ENCODE measurements around the gene SLC25A42.
"Not testable (repeated sequence)": the region's sequence is repeated elsewhere in the genome, so short reads cannot be mapped to it uniquely, and the experiment has no call there.

SLC25A42 gene

DNA sequence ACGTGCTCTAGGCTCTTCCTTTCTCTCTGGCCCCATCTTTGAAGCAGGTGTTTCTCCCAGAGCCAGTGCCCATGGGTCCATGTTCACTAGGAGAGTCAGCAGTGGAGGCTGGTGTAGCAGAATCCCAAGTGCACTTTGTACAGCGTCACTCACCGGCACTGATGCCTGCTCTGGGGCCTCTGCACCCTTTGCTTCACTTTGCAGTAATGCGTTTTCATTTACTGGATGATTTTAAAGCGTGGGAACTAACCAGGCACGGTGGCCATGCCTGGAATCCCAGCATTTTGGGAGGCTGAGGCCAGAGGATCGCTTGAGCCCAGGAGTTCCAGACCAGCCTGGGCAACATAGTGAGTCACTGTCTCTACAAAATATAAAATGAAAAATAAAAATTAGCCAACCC lies 30.7 kb downstream of the SLC25A42 start:
- DNase-seq (ENCODE audit: low read depth in 2 of 2) = no peak
- H3K4me3 ChIP-seq (replicated peaks in 1 of 2; ENCODE audit: low read depth in 2 of 2, low read length in 2 of 2) = no peak overlapping the region
- TF ChIP-seq, protein P1, sequence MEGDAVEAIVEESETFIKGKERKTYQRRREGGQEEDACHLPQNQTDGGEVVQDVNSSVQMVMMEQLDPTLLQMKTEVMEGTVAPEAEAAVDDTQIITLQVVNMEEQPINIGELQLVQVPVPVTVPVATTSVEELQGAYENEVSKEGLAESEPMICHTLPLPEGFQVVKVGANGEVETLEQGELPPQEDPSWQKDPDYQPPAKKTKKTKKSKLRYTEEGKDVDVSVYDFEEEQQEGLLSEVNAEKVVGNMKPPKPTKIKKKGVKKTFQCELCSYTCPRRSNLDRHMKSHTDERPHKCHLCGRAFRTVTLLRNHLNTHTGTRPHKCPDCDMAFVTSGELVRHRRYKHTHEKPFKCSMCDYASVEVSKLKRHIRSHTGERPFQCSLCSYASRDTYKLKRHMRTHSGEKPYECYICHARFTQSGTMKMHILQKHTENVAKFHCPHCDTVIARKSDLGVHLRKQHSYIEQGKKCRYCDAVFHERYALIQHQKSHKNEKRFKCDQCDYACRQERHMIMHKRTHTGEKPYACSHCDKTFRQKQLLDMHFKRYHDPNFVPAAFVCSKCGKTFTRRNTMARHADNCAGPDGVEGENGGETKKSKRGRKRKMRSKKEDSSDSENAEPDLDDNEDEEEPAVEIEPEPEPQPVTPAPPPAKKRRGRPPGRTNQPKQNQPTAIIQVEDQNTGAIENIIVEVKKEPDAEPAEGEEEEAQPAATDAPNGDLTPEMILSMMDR (IDR thresholded peaks at IDR 0.05; ENCODE audit: low read depth, low read length) = no peak

DNA sequence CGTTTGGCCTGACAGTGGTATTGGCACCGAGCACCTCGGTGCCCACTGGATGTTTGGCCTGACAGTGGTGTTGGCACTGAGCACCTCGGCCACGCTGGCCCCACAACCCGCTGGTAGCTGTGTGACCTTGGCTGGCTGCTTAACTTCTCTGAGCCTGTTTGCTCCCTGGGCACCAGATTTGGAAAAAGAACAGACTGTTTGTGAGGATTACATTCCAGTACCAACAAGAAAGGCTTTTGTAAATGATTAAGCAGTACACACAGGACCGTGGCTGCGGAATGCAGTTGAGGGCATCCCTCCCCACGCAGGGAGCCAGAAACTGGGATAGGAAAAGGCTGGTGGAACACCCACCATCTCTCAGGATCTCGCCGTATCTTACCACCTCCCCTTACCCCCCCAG lies 31.9 kb downstream of the SLC25A42 start:
- H3K4me3 ChIP-seq (replicated peaks in 1 of 2; ENCODE audit: low read depth in 2 of 2, low read length in 2 of 2) = no peak overlapping the region
- TF ChIP-seq, protein P1 (IDR thresholded peaks at IDR 0.05; ENCODE audit: low read depth, low read length) = no peak
- DNase-seq (ENCODE audit: low read depth in 2 of 2) = no peak

DNA sequence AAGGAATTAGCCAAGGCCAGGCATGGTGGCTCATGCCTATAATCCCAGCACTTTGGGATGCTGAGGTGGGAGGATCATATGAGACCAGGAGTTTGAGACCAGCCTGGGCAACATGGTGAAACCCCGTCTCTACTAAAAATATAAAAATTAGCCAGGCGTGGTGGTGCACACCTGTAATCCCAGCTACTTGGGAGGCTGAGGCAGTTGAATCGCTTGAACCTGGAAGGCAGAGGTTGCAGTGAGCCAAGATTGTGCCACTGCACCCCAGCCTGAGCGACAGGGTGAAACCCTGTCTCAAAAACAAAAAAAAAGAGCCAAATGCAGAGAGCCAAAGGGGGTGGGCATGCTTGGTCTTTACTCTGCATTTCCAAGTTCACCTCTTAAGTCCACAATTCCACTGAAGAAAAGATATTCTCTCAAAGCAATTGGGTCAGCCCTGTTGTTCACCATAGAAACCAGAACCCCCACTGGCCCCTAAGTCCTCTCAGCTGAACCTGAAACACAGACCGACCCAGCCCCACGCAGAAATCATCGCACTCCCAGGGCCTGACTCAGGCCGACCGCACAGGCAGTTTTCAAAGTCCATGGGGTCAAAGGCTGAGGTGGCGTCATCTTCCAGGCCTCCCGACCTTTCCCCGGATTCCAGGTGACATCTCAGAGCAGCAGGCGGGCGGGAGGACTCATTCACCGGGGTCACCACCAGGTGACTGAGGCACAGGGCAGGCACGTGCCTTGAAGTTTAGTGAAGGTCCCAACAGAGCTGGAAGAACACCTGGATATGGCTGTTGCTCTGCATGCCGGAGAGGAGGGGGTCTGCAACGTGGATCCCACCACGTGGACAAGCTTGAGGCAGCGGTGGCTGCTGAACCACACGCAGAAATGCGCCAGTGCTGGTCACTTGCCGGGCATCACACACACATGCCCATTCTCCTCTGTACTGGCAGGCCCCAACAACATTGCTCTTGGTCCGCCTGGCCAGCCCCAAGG lies 33.1 kb downstream of the SLC25A42 start:
- TF ChIP-seq, protein P1 (IDR thresholded peaks at IDR 0.05; ENCODE audit: low read depth, low read length) = no peak
- no peak overlapping the region for H3K4me3 ChIP-seq (replicated peaks in 1 of 2; ENCODE audit: low read depth in 2 of 2, low read length in 2 of 2)
- DNase-seq (ENCODE audit: low read depth in 2 of 2) = no peak

DNA sequence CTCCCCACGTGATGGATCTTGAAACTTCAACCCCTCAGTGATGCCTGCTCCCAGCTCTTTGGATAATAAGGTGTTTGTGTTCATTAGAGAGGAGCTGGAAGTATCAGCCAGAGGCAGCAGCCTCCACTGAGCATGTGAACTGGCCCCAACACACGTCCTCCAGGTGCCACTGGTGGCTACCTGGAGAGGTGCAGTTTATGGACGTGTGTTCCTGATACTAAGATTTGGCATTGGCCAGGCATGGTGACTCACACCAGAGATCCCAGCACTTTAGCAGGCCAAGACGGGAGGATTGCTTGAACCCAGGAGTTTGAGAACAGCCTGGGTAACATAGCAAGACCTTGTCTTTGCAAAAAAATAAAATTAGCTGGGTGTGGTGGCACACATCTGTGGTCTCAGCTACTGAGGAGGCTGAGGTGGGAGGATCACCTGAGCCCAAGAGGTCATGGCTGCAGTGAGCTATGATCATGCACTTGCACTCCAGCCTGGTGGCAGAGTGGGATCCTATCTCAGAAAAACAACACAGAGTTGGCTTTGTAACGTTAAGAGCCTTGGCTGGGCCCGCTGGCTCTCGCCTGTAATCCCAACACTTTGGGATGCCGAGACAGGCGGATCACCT lies 34.4 kb downstream of the SLC25A42 start:
- DNase-seq (ENCODE audit: low read depth in 2 of 2) = no peak
- no peak overlapping the region for H3K4me3 ChIP-seq (replicated peaks in 1 of 2; ENCODE audit: low read depth in 2 of 2, low read length in 2 of 2)
- TF ChIP-seq, protein P1 (IDR thresholded peaks at IDR 0.05; ENCODE audit: low read depth, low read length) = no peak

DNA sequence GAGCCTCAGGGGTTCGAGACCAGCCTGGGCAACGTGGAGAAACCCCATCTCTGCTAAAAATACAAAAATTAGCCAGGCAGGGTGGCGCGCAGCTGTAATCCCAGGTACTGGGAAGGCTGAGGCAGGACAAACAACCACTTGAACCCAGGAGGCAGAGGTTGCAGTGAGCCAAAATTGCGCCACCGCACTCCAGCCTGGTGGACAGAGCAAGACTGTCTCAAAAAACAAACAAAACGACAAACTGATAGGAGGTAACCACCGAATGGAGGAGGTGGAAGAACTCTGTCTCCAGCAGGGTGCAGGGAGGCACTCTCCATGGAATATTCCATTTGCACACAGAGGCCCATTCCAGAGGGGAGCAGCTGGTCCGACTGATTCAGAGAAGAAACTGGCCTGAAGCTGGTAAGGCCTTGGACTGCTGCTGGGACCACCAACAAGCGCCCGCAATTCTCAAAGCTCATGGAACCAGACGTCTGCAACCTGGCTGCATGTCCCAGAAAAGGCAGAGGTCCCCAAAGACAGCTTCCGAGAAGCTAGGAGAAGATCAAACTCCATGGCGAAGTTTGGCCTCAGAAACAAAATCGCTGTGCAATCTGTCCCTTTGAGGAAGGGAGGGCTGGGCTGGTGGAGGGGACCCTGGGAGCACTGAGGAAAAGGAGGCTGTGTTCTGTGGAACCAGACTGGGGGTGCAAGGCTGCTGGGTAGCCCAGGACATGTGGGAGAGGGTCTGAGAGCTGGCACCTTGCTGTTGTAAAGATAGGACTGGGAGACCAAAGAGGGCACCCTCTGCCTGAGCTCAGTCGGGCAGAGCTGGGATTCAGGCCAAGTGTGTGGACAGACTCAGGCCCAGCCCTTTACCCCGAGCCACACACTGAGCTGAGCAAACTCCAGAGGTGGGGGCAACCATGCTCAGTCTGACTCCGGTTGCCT lies 35.2 kb downstream of the SLC25A42 start:
- no peak overlapping the region for H3K4me3 ChIP-seq (replicated peaks in 1 of 2; ENCODE audit: low read depth in 2 of 2, low read length in 2 of 2)
- TF ChIP-seq, protein P1 (IDR thresholded peaks at IDR 0.05; ENCODE audit: low read depth, low read length) = no peak
- no peak for DNase-seq (ENCODE audit: low read depth in 2 of 2)

DNA sequence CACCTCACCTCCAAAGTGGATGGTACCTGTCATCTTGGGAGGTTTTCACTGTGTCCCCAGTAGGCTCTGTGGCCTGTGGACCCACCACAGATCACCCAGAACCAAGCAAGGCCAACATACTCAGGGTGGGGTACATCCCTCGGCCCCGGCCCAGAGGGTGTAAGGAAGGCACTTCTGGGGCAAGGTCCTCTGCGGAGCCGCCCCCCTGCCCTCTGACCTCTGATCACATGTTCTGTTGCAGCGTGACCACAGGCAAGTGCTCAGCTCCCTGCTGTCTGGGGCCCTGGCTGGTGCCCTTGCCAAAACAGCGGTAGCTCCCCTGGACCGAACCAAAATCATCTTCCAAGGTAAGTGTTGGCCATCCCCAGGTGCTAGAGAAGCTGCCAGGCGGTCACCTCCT lies 37.7 kb downstream of the SLC25A42 start:
- TF ChIP-seq, protein P1 (IDR thresholded peaks at IDR 0.05; ENCODE audit: low read depth, low read length) = no peak
- H3K4me3 ChIP-seq (replicated peaks in 1 of 2; ENCODE audit: low read depth in 2 of 2, low read length in 2 of 2) = no peak overlapping the region
- DNase-seq (ENCODE audit: low read depth in 2 of 2) = no peak

DNA sequence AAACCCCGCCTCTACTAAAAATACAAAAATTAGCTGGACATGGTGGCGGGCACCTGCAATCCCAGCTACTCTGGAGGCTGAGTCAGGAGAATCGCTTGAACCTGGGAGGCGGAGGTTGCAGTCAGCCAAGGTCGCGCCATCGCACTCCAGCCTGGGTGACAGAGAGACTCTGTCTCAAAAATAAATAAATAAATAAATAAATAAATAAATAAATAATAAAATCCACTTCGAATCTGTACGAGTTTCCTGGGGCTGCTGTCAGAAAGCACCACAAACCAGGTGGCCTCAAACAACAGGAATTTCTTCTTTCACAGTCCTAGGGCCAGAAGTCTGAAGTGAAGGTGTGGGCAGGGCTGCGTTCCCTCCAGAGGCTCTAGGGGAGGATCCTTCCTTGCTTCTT lies 38.8 kb downstream of the SLC25A42 start:
- not testable (repeated sequence) for H3K4me3 ChIP-seq (replicated peaks in 1 of 2; ENCODE audit: low read depth in 2 of 2, low read length in 2 of 2); DNase-seq (ENCODE audit: low read depth in 2 of 2)
